NOMO-1 (cell line): Measurements from ENCODE around the gene GIT1.

Experiments used
- DNase-seq, 2 experiments: peaks; one replicate each; lab custom pipeline; 2025; ENCODE audit not compliant: unreplicated experiment in 2 of 2; lab: John Stamatoyannopoulos, UW

Gene GIT1

DNA sequence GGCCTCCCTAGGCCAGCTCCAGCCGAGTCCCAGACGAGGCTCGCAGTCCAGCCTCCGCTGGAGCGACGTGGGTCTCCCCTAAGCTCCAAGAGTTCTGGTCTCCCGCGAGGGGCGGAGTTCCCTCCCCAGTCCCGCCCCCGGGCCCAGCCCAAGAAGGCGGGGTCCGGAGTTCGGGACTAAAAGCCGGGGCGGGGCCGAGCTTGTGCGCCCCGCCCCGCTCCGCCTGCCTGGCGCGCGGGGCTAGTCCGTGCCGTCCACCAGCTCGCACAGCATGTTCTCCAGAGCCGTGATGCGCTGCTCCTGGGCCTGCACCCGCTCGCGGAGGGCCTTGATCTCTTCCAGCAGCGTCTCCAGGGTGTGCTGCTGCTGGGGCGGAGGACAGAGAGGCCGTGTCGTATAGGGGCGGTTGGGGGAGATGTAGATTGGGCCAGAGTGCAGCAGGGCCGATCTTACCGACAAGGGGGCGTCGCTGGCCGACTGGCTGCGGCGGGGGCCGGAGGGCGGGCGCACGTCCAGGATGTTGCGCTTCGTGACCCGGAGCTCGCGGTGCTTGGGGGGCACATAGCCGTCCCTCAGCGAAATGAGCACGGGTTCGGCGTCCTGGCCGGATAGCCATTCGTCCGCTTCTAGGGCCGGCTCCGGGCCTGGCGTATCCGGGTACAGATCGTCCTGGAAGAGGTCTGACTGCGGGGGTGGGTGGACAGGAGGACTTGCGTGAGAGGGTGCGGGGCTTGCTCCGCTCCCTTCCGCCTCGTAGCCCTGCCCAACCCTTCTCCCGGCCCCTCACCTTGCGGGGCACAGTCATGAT lies 26.2 kb upstream of the GIT1 start:
- DNase-seq, result peak; percentile 68 to 88

DNA sequence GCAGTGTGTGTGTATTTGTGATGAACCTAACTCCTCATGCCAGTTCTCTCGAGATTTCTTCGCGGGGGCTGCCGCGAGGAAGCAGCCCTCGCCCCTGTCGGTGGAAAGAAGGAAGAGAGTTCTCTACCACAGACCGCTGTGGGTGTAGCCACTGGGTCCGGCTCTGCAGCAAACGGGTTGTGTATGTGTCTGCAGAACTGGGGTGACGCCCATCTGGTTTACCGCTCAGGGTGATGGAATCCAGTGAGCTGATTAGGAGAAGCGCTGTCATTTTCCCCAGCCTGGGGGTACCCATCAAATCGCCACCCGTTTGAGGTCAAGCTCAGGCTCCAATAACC lies 25.6 kb upstream of the GIT1 start:
- DNase-seq, result peak in 1 of 2 experiments; percentile 25

DNA sequence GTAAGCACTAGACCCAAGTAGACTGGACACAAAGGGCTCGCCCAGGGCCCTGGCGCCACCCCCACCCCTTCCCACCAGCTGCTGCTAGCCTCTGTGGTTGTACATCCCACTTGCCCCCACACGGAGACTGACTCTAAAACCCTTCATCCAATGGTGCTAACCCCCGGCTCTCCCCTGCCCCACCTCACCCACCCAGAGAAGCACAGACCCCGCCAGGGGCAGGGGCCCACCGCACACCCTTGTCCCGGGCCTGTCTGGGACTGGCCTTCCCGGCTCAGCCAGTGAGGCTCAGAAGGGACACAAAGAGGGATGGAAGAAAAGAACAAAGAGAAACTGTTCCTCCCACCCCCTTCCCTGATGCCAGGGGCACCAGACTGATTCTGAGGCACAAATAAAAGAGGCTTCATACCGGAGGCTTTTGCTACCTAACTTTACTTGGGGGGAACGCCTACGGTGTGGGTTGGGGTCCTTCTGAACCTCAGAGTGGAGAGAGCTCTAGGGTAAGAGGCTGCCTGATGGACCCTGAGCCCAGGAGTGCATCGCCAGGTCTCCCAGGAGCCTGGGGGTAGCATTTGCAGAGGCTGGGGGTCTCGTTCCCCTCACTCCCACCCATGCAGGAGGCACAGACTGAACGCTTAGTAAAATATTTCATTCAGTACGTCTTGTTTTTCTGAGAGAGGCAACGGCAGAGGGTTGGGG lies 25.1 kb upstream of the GIT1 start:
- no peak for DNase-seq

DNA sequence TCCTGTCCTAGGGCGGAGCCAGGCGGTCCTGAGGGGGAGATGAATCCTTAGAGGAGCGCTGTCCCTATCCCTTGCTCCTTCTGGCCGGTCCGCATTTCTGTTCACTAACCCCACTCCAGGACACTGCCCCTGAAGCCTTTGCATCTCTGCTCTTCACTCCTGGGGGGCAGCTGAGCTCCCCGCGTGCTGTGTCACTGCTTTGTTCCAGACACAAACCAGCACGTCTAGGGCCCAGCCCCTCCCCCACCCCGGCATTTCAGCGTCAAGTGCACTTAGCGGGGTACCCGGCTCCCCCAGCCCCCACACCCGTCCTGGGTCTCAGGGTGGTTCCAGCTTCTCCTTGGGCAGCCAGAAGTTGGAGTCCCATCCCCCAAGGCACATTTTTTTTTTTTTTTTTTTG lies 24.4 kb upstream of the GIT1 start:
- DNase-seq, result no peak

DNA sequence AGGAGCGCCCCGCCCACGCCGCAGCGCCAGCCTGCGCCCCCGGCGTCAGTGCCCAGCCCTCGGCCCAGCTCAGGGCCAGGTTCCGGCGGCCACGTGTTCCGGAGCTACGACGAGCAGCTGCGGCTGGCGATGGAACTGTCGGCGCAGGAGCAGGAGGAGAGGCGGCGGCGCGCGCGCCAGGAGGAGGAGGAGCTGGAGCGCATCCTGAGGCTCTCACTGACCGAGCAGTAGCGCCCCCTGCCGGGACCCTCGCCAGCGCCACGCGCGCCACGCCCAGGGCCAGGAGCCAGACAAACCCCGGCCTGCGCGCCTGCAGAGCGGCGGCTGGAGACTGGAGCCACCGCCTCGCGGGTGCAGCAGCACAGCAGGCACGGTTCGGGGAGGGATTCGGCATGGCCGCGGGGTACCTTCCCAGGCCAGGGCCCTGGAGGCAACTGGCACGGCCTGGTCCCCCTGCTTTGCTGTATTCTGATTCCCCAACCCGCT lies 23.9 kb upstream of the GIT1 start:
- peak; percentile 70 to 90 for DNase-seq

DNA sequence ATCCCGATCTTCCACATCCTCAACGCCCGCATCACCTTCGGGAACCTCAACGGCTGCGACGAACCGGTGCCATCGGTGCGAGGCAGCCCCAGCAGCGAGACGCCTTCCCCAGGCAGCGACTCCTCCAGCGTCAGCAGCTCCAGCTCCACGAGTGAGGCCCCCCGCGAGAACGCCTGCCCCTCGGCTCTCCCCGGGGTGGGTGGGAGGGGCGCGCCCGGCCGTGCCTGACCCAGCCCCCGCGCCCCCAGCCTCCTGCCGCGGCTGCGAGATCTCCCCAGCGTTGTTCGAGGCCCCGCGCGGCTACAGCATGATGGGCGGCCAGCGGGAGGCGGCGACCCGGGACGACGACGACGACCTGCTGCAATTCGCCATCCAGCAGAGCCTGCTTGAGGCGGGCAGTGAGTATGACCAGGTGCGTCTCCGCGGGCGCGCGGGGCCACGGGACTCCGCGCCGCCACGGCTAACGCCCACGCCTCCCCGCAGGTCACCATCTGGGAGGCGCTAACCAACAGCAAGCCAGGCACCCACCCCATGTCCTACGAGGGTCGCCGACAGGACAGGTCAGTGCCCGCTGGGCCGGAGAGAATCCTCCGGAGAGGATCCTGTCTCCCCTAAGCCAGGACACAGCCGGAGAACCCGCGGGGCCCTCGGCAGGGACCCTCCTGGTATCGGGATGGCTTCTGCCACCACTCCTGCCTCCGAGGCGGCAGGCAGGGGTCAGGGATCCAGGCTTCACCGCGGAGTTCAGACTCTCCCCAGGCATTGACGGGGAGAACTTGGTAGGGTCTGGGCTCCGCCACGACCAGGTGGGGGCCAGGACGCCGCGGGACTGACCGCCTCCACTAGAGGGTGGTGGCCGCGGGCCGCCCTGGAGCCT lies 23.2 kb upstream of the GIT1 start:
- no peak for DNase-seq

DNA sequence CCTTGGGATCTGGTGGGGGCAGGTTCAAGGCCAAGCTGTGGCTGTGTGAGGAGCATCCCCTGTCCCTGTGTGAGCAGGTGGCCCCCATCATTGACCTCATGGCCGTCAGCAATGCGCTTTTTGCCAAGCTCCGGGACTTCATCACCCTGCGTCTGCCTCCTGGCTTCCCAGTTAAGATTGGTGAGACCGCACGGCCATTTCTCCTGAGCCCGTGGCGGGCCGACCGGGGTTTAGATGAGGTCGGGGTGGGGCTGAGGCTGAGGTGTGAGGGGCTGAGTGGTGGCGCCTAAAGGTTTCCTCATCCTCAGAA lies 22.6 kb upstream of the GIT1 start:
- DNase-seq, result no peak

DNA sequence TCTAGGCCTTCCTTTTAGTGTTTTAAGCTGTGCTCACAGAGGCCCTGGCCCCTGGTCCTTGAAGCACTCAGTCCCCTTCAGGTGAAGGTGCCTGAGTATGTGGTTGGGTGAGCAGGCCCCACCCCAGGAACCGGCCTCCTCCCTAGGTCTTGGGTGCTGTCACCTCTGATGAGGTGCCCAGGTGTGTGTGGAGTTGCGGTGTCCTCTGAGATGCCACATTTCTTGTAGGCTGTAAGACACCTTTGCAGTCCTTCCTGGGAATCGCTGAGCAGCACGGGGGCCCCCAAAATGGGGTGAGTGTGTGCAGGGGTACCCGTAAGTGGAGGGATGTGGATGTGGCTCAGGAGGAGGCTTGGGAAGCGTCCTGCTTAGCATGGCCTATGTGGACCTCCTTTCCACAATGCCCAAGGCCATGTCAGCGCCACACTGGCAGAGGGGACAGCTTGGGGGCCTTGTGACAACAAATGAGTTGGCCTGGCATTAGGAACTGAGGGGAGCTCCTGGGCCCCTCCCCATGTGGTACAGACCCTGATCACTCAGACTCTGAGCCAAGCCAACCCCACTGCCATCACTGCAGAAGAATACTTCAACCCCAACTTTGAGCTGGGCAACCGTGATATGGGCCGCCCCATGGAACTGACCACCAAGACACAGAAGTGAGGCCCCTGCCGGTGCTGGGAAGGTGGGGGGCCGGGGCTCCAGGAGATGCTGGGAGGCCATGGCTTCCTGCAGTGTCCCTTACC lies 22.1 kb upstream of the GIT1 start:
- DNase-seq, result no peak

DNA sequence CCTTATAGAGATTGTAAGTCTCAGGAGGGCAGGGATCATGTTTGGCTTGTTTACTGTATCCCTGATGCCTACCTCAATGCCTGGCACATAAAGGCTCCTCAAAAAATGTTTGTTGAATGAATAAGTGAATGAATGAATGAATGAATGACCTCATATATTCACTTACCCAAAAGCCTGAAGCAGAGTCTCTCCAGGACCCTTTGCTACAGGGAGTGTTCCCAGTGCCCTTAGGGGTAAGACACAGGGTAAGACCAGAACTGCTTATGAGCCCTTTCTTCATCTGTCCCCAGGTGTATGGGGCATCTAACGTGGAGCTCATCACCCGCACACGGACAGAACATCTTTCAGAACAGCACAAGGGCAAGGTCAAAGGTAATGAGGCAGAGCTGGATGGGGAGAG lies 20.9 kb upstream of the GIT1 start:
- no peak for DNase-seq

DNA sequence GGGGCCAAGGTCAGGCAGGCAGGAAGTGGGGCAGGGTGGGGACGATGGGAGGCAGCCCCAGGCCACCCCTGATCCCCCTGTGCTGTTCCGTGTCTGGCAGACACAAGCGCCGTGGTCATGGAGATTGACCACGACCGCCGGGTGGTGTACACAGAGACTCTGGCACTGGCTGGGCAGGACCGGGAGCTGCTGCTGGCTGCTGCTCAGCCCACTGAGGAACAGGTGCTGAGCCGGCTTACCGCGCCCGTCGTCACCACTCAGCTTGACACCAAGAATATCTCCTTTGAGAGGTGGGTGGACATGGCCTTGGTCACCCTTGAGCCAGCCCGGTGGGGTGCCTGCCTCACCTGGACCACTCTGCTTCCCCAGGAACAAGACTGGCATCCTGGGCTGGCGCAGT lies 19.5 kb upstream of the GIT1 start:
- DNase-seq, result no peak

DNA sequence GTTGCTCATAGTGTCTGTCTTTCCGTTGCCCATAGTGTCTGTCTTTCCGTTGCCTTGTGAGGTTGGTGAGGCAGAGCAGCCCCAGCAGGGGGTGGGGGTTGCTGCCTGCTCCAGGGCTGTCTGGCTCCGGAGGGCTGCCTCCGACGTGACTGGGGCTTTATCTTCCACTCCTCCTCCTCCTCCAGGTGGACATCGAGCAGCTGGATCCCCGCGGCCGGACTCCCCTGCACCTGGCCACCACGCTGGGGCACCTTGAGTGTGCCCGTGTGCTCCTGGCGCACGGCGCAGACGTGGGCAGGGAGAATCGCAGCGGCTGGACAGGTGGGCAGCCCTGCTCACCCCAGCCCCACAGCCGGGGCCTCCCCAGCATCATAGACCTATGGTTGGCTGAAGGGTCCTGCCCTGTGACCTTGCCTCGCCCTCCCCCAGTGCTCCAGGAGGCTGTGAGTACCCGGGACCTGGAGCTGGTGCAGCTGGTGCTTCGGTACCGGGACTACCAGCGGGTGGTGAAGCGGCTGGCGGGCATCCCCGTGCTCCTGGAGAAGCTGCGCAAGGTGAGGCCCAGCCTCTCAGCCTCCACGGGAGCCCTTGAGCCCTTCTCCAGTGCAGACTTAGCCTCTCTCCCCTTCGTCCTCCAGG lies 18.2 kb upstream of the GIT1 start:
- no peak for DNase-seq

DNA sequence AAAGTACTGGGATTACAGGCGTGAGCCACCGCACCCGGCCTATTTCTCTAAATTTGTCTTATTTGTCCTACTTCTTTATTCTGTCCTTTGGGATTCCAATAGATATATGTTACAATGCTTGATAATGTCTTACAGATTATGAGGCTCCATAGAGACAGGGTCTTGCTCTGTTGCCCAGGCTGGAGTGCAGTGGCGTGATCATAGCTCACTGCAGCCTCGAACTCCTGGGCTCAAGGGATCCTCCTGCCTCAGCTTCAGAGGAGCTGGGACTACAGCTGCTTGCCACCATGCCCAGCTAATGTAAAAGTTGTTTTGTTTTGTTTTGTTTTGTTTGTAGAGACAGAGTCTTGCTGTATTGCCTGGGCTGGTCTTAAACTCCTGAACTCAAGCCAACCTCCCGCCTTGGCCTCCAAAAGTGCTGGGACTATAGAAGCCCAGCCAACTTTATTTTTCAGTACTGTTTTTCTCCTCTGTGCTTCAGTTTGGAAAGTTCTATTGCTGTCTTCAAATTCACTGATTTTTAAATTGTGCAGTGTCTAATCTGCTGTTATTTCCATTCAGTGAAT lies 13.7 kb upstream of the GIT1 start:
- no peak for DNase-seq

DNA sequence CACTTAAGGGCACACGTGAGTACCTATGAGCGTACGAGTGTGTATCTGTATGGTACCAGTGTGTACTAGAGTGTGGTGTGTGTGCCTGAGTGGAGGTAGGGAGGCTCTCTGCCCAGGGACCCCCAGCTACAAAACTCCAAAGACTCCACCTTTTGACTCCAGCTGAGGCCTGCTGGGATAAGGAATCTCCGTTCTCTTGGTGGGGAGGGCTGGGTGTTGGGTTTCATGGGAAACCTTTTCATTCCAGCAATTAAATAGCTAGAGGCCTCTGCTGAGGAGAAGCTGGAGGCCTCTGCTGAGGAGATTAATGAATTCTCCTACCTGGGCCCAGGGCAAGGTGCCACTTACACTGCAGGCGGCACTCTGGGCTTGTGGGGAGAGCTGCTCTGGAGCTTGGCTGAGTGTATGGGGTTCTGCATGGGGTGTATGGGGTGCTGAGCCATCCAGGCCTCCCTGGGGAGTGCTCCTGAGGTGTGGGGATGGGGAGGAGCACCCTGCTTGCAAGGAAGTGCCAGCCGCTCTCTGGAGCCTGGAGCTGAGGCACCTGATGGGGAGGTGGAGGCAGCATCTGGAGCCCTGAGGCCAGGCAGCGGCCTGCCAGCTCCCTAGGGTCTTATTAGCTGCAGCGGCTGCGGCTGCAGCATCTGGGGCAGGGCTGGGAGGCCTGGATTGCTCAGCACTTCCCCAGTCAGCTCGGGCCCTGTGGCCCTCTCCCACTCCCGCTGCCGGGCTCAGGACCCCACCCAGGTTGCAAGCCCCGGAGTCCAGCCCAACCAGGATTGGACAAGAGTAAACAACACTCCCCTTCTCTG lies 8.1 kb upstream of the GIT1 start:
- no peak for DNase-seq

DNA sequence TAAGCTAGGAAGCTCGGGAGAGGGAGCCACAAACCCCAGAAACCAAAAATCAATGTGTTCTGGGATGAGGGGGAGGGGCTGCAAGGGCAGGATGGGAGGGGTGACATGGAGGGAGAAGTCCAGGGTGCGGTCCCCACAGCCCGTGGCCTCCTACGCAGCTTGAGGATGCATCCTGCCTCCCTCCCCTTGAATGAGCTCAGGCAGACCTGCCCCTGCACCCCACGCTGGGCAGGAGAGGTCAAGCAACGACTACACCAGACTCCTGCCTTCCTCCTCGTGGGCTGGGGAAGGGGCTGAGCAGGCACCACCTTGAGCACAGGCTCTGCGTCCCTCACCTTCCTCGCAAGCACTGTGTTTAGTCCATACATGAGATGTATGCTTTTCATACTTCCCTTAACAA lies 7.4 kb upstream of the GIT1 start:
- DNase-seq, result no peak

DNA sequence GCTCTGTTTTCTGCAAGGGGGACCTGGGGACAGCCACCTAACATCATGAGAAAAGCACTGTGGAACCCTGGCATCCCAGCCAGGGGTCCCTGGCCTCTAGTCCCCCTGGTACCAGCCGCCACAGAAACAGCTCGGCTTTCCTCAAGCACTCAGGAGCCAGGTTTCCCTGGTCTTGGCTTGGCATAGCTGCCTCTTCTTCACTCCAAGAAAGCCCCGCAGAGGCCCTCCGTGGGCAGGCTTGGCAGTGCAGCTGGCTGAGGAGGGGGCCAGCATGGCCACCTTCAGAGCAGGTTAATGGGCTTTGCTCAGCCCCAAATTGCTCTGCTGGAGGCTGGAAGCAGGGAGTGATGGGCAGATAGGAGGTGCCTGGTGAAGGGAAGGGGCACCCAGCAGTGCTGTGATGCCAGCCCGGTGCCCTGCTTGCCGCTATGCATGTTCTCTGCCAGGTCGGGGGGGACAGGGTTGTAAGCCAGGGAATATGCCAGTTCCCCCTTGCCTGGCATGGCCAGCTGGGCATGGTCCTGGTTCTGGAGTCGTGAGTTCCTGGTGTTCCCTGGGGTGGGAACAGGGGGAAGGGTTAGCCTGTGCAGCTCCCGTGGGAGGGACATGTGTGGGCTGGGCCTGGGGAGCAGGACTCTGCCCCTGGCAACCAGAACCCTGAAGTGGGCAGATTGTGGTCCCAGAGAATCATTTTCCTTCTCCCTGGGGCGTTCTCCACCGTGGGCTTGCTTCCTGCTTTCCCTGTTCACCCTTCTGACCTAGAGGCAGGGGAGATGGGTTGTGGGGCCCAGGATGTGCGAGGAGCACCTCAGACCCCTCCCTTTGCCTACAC lies 6.7 kb upstream of the GIT1 start:
- DNase-seq, result no peak

DNA sequence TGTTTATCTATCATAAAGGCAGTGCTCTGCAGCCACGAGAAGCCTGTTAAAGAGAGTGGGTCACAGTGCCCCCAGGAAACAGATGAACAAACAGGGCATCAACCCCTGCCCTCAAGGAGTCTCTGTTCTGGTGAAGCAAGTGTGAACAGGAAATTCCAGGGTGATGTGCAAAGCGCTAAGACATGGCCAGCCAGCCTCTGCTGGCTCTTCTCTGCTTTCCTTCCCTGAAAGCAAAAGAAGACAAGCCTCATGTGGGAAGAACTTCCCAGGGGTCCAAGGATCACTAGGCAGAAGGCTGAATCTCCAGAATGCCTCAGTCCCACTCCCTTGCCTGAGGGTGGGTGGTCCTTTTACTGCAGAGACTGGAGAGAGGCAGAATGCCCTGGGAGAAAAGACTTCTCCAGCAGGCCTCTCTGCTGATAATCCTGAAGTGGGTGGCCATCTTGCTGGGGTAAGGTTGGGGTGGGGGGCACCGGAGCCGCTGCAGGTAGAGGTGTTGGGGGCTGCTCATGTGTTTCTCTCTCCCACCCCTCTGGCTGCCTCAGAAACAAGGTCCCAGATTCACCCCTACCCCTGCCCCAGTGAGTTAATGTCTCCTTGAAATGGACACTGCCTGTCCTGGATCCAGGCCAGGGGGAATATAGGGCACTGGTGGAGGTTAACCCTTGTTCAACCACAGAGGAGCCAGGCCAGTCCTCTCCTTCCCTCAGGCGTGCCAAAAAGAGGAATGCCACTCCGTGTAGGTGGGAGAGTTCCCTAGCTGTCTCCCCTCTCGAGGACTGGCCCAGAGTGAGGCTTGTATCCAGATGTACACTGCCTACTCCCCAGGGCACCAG lies 5.9 kb upstream of the GIT1 start:
- no peak for DNase-seq

DNA sequence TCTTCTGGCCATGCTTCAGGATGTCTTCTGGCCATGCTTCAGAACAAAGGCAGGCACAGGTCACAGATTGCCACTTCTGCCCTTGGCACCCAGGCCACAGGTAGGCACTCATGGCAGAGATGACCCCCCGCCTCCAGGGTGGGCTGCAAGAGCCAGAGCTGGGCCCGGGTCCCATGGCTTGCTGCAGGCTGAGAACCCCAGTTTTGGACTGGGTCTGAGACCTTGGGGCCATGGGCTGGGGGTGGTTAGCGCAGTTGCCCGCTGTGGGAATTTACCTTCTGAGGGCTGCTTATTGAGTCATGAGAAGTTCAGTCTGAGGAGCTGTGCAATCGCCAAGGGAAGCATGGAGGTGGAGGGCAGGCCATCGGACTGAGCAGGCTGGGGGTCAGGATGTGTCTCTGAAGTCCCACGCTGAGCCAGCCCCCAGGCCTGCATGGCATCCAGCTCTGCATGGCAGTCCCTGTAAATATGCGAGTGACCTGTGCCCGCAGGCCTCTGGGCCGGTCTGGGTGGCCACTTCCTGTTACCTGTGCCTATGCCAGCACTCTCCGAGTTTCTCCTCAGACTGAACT lies 5.2 kb upstream of the GIT1 start:
- DNase-seq, result no peak
